ENCODE results near the gene PDLIM3.
"Not testable (repeated sequence)": the region's sequence is repeated elsewhere in the genome, so short reads cannot be mapped to it uniquely, and the experiment has no call there.

PDLIM3 gene

DNA sequence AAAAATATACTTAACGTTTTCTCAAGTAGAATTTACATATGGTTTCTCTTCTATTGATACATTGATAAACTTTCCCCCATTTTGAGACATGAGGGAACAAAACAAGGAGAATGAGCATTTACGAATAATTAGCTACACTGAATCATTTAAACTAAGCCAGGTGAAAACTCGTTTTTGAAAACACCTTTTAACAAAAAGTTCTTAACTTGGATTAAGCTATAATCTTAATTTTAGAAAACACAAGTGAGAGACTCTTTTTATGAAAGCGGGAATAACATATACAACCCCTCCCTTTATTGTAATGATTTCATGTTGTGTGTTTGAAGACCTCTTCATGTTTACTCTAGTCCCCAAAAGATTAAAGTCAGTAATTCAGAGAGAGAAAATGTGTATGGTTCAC, 20.1 kb downstream of the PDLIM3 start:
- no peak for DNase-seq

DNA sequence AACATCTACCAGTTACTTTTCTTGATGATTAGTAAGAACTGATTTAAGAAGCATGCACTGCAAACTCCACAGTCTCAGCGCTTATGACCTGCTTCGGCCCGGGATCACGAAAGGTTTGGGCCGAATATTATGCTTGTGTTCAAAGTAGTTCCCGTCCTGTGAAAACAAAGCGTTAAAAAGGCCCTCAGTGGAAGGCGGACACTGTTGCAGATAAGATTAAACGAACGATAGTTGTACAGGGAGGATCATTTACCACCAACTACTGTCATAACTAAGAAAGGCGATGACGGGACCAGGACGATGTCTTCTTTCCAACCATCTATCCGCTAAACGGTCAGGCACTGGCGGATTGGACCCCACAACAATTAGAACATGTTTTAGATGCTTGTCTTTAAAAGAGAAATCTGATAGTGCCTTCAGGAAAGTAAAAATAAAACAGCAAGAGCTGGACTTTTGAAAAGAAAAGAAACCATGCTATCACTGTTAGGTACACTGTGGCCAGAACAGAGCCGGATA, 21.1 kb downstream of the PDLIM3 start:
- no peak for DNase-seq

DNA sequence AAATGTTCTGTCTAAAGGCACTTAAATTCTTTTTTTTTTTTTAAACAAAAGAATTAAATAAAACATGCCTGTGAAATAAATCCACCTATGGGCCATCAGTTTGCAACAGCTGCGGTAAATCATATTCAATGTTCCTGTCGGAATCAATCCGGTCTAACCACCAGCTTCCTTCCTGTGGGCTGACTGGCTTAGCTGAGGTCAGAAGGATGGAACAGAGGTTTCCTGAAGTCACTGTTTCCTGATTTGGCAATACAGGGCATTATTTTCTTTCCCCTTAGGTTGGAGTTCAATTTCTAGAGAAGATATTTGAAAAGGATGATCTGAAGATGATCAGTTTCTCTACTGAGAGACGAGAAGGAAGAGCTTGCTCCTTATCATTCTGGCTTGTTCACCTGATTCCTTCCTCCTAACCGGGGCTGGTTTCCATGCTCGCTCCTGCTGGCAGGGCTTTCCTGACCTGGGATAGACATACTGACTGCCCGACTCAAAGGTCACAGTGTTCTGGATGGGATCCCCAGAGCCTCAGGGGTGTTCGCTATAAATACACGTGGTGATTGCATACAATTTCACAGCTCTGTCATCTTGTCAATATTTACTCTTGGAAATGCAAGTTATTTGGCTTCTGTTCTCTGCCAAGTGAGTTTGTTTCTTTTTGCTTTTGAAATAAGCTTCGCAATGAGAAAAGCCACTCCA, 21.7 kb downstream of the PDLIM3 start:
- no peak for DNase-seq

DNA sequence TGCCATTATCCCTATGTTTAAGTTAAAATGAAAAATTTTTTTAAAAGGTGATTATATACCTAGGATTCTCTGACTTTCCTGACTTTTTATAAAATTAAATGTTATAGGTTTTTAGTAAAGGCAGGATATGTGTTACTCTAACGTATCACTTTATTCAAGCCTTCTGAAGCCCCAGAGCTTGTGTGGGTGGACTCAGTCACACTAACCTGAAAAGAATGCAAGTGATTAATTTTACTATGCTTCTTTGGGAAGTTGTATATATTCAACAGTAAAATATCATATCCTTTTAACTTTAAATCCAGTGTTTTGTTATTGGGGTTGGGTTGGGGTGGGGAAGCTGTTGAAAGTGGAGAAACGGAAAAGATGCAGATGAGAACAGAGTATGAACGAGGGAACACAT, 22.8 kb downstream of the PDLIM3 start:
- DNase-seq: no peak

DNA sequence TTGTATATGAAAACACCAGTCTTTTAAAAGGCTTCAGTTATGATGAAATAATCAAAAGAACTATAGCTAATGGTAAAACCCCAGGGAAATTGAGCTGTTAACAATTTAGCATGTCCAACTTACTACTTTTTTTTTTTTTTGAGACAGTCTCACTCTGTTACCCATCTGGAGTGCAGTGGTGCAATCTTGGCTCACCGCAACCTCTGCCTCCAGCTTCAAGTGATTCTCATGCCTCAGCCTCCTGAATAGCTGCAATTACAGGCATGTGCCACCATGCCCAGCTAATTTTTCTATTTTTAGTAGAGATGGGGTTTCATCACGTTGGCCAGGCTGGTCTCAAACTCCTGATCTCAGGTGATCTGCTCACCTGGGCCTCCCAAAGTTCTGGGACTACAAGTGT, 24.1 kb downstream of the PDLIM3 start:
- not testable (repeated sequence) for DNase-seq

DNA sequence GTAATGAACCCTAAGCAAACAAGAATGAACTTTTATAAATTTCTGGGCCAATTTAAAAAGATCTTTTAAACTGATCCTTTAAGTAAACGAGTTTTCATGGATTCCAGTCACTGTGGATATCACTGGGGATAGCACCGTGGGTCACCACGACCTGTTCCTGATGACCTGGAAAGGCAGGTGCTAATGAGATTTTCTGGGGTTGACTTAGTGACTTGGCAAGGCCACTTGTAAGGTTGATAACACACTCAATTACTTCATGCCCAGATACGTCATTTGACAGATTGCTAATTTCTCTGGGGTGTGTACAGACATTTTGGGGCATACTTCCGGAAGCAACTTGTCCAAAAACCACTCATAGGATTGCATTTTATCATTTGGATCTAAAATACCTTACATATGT, 24.5 kb downstream of the PDLIM3 start:
- DNase-seq: no peak

DNA sequence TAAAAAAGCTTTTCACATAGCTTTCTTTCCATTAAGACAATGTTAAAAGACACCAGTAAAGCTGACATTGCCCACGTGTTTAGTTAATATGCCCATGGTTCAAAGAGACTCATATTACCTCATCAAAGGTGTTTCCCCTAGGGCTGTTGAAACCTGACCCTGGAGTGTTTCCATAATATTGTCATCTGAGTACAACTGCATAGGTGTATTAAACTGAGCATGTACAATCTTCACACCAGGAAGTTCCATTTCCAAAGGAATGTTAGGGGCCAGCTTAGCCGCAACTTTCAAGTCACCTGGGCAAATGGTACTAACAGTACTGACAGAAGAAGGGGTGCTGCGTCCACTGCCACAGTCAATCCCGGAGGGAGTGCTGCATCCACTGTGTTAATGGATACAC, 27.1 kb downstream of the PDLIM3 start:
- DNase-seq: no peak

DNA sequence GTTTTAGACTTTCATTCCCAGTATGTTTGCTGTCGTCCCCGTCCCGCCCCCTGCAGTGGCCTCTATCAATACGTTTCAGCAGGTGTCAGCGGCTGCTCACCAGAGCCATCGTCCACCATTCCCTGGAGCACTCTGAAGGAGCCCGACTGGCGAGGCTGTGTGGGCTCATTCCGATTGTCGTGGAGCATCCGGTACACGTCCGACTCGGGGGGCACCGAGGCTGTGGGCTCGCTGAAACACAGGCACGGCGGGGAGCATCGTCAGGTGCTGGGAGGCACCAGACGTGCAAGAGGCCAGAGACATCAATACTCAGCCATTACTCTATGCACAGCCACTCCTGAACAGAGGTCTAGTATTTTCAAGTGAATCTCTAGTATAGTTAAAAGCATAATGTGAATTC, 28.9 kb downstream of the PDLIM3 start:
- no peak for DNase-seq

DNA sequence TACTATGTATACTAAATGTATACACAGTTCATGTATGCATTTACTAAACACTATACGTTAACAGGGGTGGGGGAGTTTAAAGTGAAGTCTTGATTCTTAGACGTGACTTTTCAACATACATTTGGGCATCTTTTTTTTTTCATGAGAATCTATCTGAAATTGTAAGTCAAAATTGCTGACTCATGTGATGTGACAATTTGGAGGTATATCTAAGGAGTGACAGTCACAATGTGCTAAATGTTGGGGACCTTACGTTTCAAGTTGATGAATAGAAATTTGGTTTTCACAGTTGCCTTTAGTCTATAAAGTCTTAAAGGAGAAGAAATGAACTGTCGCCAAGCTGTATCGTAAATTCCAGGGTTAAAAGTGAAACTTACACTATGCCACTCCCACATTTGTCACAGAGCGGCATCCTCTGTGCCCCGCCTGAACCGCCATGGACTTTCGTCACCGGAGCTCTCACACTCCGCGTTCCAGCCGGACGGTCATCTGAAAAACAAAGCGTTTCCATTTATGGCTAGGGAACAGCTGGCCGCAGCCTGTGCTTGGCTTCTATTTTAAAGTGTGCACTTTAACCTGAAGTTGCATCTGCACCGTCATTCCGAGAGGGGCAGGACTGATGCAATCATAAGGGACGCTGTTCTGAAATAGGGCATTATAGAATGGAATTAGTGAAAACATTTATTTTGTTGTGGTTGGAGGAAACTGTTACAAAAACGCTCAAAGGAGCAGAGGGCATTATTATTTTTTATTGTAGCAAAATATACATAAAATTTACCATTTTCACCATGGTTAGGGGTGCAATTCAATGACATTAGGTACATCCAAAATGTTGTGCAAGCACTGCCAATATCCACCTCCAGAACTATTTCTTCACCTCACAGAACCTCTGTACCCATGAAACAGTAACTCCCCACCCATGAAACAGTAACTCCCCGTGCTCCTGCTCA, 30.9 kb downstream of the PDLIM3 start:
- no peak for DNase-seq

DNA sequence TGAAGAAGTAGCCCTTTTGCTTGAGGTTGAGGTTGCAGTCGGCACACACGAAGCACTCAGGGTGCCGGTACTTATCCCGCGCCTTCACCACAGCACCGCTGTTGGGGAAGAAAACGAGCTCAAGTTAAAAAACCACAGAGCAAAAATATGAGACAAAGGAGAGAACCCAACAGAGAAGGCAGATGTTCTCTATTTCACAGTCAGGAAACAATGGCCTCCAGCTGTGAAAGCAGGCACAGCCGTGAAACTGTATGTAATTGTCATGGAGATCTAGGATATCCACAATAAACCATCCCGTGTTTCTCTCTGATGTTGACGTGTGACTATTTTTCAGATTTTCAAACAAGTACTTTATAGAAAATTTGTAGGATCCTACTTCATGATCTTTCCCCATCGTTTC, 32.9 kb downstream of the PDLIM3 start:
- no peak for DNase-seq

DNA sequence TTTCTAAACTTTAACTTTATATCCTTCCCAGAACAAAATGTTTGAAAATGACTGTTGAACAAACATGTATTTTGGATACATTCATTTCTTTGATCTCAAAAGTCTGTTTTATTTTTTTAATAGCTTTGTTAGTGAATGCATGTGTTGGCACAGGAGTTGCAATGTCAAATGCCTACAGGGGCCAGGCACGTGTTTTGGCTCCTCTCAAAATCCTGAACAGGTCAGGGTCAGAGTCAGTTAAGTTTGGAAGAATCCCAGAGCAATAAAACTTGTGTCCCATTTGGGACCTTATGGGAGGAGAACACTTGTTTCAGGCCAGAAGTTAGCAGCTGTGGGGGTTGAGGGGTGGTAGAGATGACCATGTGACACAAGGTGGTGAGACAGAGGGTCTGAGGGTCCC, 34.7 kb downstream of the PDLIM3 start:
- DNase-seq: no peak

DNA sequence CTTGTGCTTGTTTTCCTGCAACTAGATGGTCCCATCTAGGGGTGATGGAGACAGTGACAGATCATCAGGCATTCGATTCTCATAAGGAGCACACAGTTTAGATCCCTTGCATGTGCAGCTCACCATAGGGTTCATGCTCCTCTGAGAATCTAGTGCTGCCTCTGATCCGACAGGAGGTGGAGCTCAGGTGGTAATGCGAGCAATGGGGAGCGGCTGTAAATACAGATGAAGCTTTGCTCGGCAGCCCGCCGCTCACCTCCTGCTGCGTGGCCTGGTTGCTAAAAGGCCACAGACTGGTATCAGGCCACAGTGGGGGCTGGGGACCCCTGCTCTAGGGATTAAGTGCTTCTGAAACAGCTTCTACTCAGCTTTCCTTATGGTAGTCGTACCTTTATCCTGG, 35.3 kb downstream of the PDLIM3 start:
- DNase-seq: no peak

DNA sequence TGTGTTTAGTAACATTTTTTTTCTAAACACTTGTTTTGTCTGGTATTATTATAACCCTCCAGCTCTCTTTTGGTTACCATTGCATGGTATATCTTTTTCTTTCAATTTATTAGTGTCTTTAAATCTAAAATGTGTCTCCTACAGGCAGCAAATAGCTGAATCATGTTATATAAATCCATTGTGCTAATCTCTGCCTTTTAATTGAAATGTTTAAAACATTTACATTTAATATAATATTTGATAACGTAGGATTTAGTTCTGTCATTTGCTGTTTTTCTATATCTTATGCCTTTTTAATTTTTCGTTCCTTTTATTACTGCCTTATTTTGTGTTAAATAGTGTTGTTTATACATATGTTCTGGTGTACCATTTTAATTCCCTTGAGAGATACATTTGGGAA, 46.7 kb downstream of the PDLIM3 start:
- DNase-seq: no peak

DNA sequence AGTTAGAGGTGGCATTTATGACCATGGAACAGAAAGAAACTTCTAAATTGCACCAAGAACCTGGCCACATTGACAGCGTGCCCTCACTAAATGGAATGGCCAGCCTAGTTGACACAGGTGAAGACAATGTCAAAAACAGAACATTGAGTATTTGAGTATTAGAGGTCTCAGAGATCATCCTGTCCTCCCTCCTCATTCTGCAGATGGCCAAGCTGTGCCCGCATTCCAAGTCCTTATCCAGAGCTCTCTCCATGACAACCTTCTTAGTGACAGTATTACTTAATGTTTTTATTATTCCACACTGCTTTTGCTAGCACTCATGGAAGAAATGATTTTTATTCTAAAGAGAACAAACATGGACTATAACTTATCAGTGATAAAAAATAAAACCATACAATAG, 53.9 kb downstream of the PDLIM3 start:
- DNase-seq: no peak

DNA sequence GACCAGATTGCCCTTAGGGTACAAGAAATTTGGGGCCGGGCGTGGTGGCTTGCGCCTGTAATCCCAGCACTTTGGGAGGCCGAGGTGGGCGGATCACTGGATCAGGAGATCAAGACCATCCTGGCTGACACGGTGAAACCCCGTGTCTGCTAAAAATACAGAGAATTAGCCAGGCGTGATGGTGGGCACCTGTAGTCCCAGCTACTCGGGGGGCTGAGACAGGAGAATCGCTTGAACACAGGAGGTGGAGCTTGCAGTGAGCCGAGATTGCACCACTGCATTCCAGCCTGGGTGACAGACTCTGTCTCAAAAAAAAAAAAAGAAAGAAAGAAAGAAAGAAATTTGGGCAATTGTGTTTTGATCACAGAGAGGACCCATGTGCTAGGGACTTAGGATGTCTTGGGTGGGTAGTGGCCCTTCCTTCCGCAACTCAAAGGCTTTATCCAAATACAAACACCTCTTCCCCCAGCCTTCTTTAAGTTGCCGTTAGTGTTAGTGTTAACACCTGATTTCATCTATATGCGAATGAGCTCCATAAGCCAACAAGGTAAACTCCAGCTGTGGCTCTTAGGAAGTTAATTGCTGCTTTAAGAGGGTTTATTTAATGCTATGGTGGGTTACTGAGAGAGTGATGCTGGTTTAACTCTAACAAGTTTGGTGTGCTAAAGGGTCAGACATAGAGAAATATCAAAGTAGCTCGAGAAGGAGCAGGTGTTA, 55.1 kb downstream of the PDLIM3 start:
- DNase-seq: no peak

DNA sequence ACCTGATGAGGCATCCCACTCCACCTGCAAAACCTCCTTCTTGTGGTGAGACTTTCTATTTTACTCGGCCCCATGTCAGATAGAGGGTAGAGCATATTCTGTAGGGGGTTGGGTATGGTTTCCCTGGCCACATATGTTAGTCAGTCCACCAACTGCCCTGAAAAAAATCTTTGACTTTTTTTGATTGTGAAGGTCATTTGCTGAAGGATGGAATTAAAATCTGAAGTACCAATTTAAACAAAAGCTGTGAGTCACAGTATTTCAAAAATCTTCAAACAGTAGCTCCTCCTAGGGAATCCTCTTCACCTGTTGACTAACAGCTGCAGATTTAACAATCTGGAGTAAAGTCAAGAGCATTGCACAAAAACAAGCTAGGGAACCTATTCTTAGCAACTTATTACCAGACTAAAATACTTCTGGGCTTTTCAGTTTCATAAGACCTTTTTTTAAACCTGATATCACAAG, 55.8 kb downstream of the PDLIM3 start:
- no peak for DNase-seq

DNA sequence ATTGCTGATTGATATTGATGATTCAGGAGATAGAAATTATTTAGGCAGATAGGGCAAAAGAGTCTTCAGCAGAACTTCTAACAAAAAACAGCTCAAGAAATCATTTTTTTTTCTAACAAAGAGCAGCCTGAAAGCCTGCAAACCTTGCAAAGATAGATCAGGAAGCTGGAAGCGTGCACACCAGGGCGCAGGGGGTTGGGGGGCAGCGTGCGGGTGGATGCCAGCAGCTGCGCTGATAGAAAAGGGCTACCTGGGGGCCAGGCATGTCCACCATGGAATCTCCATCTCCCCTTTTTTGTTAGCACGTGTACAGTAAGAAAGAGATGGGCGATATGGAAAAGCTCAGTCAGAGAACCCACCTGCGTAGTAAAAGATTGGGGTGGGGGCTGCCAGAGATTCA, 62.1 kb downstream of the PDLIM3 start:
- DNase-seq: no peak

DNA sequence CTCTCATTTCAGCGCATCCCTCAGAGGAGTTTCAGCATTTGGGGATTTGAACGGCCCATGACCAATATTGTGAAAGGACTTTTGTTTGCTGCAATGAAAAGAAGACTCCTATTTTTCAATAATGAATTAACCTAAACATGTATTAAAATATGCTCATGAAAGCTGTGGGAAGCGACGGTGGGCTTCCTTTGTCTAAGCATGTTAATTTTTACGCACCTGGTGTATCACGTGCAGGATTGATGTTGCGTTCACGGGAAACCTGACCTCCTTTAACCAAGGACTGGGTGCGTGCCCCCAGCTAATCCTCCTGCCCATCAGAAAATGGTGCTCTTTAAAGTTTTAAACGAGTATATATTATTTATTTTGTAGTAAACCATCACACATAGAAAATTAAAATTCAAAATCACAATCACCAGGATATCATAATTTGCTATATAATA, 63.2 kb downstream of the PDLIM3 start:
- no peak for DNase-seq

DNA sequence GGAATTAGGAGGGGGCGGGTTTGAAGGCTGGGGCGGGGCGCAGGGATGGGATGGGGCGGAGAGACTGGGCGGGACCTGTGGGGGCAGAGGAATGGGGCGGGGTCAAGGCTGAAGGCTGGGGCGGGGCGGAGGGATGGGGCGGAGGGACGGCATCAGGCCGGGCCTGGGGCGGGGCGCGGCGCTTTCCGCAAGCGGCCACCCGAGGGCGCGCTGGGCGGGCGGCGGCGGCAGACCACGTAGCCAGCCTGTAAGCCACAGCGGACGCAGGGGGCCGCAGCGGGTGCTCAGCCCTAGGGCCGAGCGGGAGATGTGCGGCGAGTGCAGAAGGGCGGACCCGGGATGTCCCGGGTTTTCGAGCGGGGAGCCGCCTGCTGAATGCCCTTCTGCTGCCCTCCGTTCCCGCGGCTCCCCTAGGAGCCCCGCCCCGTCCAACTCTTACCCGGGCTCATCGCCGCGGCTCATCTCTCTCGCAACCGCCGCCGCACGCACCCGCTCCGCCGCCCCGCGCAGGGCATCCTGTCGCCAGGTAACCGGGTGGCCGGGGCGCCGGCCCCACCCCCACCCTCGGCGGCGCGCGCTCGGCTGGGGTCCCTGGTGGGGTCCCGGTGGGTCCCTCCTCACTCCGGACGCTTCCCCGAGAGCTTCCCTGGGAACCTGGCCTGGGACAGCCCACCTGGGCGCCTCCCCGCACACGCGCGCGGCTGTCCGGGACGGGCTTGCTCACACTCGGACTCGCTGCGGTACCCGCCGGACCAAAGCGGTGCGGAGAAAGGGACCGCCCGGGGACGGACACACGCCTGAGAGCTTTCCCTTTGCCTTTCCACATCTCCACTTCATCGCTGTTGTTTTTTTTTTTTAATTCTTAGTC, 63.8 kb downstream of the PDLIM3 start, which contains the start of gene CCDC110:
Gene CCDC110, minus strand, starts transcription at position 499 of the 868 bp plus-strand sequence. Its CDS starts 50 bp downstream, at position 449.
- DNase-seq: peak; percentile 90 to 92

DNA sequence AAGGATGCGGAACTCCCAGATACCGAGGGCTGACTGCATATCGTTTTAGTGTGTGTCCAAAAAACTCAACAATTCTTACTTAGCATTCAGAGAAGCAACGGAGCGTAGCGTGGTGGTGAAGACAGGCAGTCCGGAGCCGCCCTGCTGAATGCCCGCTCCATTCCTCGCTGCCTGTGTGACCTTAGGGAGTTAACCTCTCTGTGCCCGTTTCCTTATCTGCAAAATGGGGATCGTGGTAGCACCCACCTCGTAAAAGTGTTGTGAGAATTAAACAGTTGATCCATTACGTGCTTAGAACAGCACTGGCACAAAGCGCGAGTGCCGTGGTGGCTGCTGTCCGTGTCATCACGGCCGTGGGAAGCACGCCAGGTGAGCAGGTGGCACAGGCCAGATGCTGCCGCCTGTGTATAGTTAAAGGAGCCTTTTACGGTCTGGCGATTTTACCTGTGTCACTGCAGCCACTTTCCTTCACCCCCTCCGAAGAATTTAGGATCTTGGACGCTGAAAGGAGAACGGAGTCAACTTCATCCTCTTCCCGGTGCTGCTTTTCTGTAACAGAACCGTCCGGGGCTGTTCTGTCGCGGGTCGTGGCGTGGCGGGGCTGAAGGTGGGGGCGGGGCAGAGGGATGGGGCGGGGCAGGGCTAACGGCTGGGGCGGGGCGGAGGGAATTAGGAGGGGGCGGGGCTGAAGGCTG, 64.7 kb downstream of the PDLIM3 start:
- DNase-seq: no peak

DNA sequence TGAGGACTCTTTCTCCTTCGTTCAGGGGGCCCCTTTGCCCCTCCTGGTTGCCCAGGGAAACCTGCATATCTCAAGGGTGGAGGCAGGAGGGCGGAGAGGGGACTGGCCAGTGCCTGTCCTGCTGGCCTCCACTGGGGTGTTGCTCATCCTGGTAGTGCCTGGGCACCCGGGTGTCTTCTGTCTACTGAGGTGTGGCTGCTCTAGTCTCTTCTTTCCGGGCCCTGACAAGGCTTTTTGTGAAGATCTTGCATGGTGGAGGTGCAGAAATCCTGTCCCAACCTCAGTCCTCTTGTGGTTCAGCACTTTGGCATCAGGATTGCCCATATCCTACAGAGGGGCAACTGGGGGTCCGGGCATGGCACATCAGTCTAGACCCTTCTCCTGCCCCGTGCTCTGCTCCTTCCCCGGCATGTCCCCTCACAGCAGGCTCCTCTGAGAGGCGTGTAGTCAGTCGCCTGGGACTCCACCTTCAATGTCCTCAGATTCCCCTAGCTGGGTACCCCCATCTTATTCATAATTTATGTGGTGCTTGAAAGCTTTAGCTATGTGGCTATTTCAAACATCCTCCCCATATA, 65.6 kb downstream of the PDLIM3 start:
- no peak for DNase-seq

All from activated T-cell treated with anti-CD3 and anti-CD28 coated beads, Interleukin-2, amount 50 U/mL, for 48 hours (primary cell).